T47D (cell line): ENCODE data around the gene CENPF.
"Not testable (repeated sequence)": the region's sequence is repeated elsewhere in the genome, so short reads cannot be mapped to it uniquely, and the experiment has no call there.

Experiments
- DNase-seq, 2 experiments: peaks; one replicate each; pipeline versions ENCODE4 v3.0.0 to v3.0.0-alpha.2; 2011 to 2012; ENCODE audit warnings: low read depth in 1 of 2, low spot score in 1 of 2
- JUND ChIP-seq: IDR thresholded peaks from 2 replicates; pipeline ENCODE4 v1.6.1; 2012; ENCODE audit warnings: low read depth
- in situ Hi-C: cut with HindIII; loops from 2 replicates; pipeline ENCODE4 v1.10.0; 2016; ENCODE audit warnings: low sequenced_read_pairs, low pct_unique_long_range_greater_than_20kb

Gene CENPF

DNA sequence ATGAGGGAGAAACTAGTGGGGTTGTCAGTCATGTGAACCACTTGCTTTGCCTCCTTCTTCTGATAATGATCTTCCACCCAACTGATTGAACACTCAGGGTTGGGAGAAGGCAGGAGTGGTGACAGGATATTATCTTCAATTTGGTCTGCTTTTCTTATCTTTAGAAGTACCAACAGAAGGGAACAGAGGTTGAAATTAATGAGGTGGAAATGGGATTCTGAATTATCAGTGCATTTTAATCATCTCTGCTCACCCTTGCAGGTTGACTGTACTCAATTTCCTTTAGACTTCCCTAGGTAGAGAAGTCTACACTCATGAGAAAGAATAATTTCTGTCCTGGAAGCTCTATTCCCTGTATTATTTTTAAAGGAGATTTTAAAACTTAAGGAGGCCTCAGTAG is 31.7 kb upstream of the CENPF start:
- in situ Hi-C loops = no loop called here
- DNase-seq = no peak
- no peak for TF ChIP-seq JUND

DNA sequence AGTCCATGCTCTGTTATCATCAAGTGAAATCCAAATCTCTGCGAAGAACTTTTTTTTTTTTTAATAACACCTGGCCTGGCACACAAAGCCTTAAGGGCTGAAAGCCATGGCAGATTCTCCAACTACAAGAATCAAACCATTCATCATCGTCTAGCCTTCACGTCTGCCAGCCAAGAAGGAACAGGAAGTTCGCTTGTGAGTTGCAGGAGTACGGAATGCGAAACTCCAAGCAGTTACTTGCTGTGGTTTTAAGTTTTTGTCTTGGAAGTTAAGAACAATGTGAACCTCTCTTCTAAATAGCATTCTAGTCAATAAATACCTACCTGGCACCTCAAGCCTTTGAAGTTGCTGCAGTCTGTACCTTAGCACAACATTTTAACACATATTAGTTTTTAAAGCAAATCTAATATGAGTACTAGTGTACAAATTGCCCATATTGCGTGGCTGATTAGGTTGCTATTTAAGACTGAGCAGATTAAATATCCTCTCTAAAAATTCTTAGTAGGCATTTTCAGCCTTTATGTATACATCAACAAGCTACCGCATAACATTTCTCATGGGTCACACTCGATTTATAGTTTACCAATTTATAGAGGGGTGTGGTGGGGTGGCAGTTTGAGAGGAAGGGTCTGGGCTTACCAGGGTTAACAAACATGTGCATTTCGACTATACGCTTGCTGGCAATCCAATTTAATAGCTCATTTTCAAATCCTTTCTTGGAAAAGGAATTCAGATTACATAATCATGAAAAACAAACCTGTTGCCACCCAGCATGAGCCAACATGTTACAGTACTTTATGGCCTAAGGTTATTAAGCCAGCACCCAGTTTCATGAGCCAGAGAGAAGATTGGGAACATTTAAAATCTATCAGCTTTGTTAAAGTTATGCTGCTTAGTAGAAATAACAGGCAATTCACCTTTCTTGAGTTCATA is 29.3 kb upstream of the CENPF start:
- DNase-seq = peak in 1 of 2 experiments; percentile 59
- TF ChIP-seq JUND = 0 out of 2 replicates have a peak, but pooled peaks have one; percentile 12
- in situ Hi-C loops = no loop called here

DNA sequence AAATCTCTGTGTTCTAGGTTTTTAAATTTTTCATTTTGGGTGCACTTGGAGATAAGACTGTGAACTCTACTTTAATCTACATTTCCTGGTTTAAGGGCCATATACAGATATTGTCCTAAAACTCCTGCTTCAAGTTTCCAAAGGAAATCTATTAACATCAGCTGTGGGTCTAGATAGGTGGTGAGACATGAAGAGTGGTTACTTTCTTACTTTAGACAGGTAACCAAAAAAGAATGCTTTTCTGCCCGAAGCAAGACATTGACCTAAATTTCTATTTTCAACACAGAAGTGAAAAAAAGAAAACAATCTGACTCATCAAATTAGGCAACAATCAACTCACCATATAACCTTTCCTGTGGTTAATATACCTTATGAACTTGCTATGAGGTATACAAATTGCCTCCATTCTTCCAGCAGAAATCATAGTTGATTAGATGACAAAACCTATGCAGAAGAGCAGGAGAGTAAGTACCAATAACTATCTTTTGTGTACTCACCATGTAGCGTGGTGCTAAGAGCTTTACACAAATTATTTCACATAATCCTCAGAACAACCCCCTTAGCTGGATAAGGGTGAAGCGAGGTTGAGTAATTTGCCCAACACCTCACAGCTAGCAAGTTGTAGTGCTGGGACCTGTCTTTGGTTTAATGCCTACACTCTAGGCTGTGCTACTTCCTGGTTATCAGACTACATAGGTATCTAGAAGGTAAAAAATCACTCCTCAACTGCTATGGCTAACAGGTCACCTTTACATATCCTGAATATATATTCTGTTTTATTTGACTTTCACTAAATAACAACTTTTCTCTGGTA is 28.2 kb upstream of the CENPF start:
- no peak for DNase-seq
- in situ Hi-C loops = no loop called here
- no peak for TF ChIP-seq JUND

DNA sequence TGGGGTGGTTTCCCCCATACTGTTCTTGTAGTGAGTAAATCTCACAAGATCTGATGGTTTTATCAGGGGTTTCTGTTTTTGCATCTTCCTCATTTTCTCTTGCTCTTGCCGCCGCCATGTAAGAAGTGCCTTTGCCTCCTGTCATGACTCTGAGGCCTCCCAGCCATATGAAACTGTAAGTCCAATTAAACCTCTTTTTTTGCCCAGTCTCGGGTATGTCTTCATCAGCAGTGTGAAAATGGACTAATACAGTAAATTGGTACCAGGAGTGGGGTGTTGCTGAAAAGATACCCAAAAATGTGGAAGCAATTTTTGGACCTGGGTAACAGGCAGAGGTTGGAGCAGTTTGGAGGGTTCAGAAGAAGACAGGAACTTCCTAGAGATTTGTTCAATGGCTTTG is 26.9 kb upstream of the CENPF start:
- in situ Hi-C loops, DNase-seq: not testable (repeated sequence)

DNA sequence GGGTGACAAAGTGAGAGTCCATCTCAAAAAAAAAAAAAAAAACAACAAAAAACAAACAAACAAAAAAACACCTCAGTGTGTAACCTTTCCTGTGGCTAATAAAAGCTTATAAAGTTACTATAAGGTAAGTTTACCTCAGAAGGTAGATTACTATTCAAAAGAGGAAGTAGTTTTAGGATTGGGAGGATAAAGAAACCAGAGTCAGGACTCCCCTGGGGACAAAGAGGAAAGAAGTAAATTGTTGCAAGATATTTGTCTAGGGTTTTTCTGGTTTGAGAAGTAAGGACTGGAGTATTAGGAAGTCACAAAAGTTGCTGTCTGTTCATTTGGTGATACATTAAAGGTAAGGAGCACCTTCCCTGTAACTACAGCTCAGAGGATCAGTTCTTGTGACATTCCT is 23.8 kb upstream of the CENPF start:
- peak in 1 of 2 experiments; percentile 33 for DNase-seq
- in situ Hi-C loops = no loop called here
- TF ChIP-seq JUND = no peak

DNA sequence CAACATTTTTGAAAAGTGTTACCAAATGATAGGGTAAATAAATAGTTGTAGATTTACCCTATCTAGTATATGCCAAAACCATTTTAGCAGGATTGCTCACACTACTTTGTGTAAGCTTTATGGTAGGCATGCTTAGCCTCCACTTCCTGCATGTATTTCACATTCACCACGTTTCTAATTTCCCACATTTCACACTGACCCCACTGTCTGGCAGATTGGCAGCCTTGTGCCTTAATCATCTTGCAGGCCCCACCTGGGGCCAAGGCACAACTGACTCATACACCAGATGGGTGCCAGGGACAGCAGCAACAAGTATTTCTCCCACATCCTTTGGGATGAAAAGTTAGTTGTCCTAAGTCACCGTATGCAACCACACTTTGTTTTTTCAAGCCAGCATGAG is 21.2 kb upstream of the CENPF start:
- TF ChIP-seq JUND = no peak

DNA sequence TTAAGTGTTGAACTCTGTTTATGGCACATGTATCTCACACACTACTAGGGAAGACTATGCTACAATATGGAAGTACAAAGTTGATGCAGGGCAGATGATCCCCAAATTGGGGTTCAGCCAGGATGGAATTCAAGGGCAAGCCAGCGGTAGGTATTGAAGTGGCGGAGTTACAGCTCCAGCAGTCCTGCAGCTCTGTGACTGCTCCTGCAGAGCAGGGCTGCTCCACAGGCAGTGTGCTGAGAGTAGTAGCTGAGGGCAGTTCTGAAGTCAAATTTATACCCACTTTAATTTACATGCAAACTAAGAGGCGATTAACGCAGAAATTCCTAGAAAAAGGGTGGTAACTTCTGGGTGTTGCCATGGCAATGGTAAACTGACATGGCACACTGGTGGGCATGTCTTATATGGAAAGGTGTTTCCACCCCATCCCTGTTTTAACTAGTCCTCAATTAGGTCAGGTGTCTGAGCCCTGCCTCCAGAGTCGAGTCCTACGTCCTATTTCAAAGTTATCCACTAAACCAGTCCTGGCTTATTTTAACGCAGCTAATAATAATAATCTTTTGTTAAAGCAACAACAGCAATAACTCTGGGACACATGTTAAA is 20.6 kb upstream of the CENPF start:
- DNase-seq = no peak
- TF ChIP-seq JUND = no peak
- in situ Hi-C loops = no loop called here

More for the DNA sequence above, 21.2 kb upstream of the CENPF start:
- in situ Hi-C loops = no loop called here
- DNase-seq = no peak

DNA sequence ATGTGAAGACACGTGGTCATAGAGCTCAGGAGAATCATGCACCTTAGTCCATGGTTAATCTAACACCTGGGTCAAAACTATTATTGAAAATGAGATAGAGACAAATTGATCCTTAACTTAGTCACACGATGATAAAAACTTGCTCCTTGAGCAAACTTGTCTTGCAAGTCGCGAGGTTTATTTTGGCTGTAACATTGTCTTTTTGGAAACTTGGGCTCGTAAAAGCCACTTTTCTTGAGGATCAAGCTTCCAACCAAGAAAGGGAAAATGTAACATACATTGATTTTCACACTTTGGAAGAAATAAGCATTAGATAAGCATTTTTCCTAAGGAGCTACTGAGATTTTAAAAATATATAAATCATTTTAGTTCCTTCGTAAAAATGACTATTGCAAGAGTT is 19.9 kb upstream of the CENPF start:
- no peak for TF ChIP-seq JUND
- in situ Hi-C loops = no loop called here
- no peak for DNase-seq

DNA sequence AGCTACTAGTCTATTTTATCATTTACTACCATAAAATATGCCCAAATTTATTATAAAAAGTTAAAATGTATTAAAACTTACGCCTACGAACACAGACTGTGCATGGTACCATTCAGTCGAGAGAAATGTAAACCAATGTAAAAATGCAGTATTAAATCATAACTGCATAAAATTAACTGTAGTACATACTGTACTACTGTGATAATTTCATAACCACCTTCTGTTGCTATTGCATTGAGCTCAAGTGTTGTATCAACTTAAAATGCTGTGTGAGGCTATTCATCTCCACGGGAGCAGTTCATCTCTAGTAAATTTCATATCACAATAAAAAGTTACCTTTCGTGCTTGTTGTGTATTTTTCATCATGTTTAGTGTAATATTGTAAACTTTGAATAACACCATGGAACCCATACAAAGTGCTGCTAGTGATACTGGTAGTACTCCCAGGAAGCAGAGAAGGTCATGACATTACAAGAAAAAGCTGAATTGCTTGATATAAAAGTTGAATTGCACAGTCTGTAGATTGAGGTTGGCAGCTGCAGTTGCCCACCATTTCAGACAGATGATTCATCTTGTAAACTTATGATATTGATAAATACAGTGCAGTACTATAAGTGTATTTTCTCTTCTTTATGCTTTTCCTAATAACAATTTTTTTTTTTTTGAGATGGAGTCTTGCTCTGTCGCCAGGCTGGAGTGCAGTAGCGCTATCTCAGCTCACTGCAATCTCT is 19.0 kb upstream of the CENPF start:
- DNase-seq = no peak
- TF ChIP-seq JUND = no peak
- in situ Hi-C loops = no loop called here

DNA sequence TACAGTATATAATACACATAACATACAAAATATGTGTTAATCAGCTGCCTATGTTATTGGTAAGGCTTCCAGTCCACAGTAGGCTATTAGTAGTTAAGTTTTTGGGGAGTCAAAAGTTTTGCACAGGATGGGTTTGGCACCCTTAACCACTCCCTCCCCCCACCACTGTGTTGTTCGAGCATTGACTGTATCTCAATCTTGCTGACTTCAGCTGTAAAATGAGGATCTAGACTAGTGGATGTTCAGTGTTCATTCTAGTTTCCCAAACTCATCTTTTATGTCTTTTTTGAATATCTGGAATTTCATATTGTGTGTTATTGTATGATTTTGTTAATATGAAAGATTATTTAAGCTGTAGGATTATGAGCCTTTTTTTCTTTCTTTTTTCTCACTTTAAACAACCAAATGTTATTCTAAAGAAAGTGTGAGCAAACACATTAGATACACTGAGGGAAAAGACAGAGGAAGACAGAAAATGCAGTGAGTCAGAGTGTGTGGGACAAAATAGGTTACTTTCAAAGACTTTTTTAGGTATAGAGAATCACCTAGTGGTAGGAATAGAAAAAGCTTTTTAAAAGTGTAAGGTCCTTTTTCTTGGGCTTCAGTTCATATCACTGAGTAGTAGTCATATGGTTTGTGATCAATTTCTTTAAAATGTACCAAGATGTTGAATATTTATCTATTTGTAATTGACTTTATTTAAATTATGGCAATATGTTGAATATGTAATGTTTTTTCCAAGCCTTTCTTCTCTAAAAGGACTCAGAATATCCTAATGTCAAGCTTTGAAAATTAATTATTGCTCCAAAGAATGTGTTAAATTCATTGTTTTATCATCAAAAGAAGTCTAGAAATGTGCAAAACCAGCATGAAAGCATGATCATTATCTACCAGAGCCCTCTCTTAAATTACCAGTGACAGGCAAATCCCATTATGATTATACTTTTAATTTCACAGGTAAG is 17.9 kb upstream of the CENPF start:
- no peak for TF ChIP-seq JUND
- DNase-seq = peak; percentile 16 to 75
- in situ Hi-C loops = no loop called here

DNA sequence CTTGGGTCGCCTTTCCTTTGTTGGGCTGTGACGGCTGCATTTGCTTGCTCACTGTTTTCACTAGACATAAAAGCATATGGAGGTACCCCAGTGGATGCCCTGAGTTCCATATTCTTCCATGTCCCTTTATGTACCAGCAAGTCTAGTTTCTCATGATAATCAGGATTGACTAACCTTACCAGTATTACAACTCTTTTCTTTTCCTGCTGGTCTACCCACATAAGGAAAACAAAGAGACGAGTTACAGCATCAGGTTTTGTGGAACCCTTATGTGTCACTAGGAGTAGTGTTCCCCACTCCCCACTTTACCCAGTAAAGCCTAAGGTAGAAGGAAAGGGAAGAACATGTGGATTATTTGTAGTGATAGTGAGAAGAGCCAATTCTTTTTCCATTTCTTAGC is 16.4 kb upstream of the CENPF start:
- DNase-seq = peak in 1 of 2 experiments; percentile 68
- no peak for TF ChIP-seq JUND
- in situ Hi-C loops = no loop called here
